Right cardiac atrium (tissue), 5 donors: Measurements from ENCODE around the gene ESD. TPM values are rescaled to one million over a fixed set of nuclear protein-coding genes. Genes with fewer than 3 reads are reported as not detected.
"Not testable (repeated sequence)": the region's sequence is repeated elsewhere in the genome, so short reads cannot be mapped to it uniquely, and the experiment has no call there.

ENCODE experiments used
- ATAC-seq, 2 donors: fragments of 200-7000 bp; cut with Tn5 transposase; one replicate each; pipeline versions ENCODE4 v1.8.0 to v1.9.1; 2020; ENCODE audit warnings: moderate library complexity in 2 of 2, mild to moderate bottlenecking in 1 of 2
- DNase-seq, 3 donors: peaks; one replicate each; pipeline ENCODE4 v3.0.0-alpha.2; 2020
- H3K27ac ChIP-seq: one replicate; pipeline ENCODE4 v1.5.1; 2013; ENCODE audit warnings: mild to moderate bottlenecking, low read length, control low read depth, moderate library complexity
- H3K27me3 ChIP-seq: one replicate; pipeline ENCODE4 v1.6.1; 2013; ENCODE audit not compliant: control insufficient read depth, insufficient read depth
- H3K4me1 ChIP-seq: one replicate; pipeline ENCODE4 v1.6.1; 2013; ENCODE audit warnings: low read length; ENCODE audit not compliant: control insufficient read depth, insufficient read depth
- H3K4me3 ChIP-seq: one replicate; pipeline ENCODE4 v1.5.1; 2013; ENCODE audit warnings: low read length, control low read depth
- H3K9me3 ChIP-seq: one replicate; pipeline ENCODE4 v1.6.1; 2013; ENCODE audit warnings: low read length; ENCODE audit not compliant: control insufficient read depth
- WGBS: extraction: QIAGEN DNeasy Blood & Tissue Kit; methylation state at CpG from one replicate; pipeline ENCODE4 v1.1.7; 2013; 5-methylcytosine and 5-hydroxymethylcytosine counted together
- intact Hi-C, 4 donors: fragments of 100-400 bp; cut with DNase I; formaldehyde crosslinking; loops; one replicate each; pipeline versions ENCODE4 v1.11.0 to v1.14.0; 2022 to 2023
- polyA plus RNA-seq: library from polyadenylated mRNA; stranded (reverse); fragments of 200-250 nt; gene quantifications from one replicate; pipeline ENCODE4 v1.2.3, GENCODE V29; 2013
- total RNA-seq, 4 donors: library from RNA; stranded (reverse); fragmentation: NEBNext Ultra II Directional; extraction: Animal tissue kit (Norgen Biotek cat#: 25700); gene quantifications; one replicate each; pipeline ENCODE4 v1.2.1, GENCODE V29; 2021
- donor health status: healthy with polysubstance abuse.
- donor health status: DM: no; HTN: yes; CAD: no.
- donor health status: DM: no; HTN: no; CAD: no.
- donor health status: DM: no; HTN: yes; CAD: no; lungs with severe emphysema.
- donor health status: DM: yes; HTN: yes; CAD: no.

The ESD gene
- total and polyA plus RNA-seq, 5 donors: 99.7 to 147 (median 104) TPM

DNA sequence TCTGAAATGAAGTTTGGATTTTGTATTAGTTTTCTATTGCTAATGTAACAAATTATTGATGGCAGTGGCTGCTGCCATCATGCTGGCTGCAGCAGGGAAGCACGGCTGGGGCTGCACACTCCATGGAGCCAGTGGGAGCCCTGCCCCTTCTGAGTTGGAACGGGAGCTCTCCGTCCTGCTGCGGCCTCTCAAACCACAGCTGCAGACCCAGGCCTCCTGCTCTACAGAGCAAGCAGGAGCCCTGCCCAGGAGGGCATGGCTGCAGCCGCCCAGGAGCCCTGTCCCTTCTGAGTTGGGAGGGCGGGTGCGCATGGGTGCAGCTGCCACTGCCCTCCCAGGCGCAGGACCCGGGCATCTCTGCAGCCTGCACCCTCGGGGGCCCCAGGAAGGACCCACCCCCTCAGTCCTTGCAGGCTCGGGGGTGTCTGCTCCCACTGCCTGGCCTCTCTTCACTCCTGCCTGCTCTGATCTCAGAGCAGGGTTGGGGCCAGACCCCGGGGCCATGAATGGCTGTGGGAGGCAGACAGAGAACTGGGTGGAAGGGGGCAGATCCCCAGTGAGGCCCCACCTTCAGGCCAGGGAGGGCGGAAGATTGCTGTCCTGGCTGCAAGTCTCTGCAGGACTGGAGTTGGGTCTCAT, 21.0 kb upstream of the ESD start:
- no peak overlapping the region for H3K4me3 ChIP-seq
- DNase-seq (no peak), ATAC-seq (no peak)
- H3K27me3 ChIP-seq: no peaks in the 10 kb centered on the region
- 92% methylated on average over 13 of the region's 13 CpGs for WGBS
- no peaks in the 10 kb centered on the region for H3K4me1 ChIP-seq
- intact Hi-C loops: no loop called here
- no peak overlapping the region for H3K27ac ChIP-seq
- H3K9me3 ChIP-seq: no peaks in the 10 kb centered on the region

DNA sequence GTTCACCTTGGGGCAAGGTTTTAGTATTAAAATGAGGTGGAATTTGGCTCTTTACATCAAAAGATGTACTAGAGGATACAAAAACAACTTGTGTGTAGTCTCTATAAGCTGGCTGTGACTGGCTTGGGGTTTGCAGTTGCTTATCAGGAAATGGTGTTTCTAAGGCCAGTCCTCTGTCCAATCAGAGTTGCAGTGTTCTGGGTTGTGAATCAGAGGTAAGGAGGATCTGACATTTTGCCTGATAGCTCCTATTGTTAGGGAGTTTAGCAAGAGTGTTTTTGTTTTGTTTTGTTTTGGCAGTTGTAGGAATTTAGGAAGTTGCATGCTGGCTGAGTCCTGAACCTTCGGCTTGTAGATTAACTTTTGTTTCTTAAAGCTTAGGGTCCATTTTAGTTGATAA, 20.1 kb upstream of the ESD start:
- no peak for DNase-seq
- H3K9me3 ChIP-seq: no peaks in the 10 kb centered on the region
- ATAC-seq: peak; percentile 43 to 76
- H3K27me3 ChIP-seq: no peaks in the 10 kb centered on the region
- H3K4me3 ChIP-seq: no peak overlapping the region
- intact Hi-C loops: no loop called here
- 48% methylated on average over 1 of the region's 1 CpG for WGBS
- H3K27ac ChIP-seq: no peak overlapping the region
- no peaks in the 10 kb centered on the region for H3K4me1 ChIP-seq

DNA sequence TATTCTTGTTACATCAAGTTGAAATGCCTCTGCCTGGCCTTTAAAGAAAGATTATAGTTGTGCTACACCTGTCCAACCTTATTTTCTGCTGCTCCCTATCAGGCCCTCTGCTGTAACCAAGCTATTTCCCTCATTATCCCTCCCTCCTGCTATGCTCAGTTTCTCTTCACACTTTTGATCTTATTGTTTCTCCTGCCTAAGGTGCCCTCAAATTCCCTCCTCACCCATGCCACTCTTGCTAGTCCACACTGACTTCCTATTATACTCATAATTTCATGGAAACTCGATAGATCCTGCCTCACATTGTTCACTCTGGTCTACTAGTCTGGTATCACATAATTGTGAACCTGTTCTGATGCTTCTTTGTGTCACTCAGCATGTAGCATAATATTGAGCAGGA, 19.4 kb upstream of the ESD start:
- no peak overlapping the region for H3K4me3 ChIP-seq
- WGBS: 95% methylated on average over 1 of the region's 1 CpG
- H3K4me1 ChIP-seq: no peaks in the 10 kb centered on the region
- H3K27ac ChIP-seq: no peak overlapping the region
- no peak for DNase-seq
- no peaks in the 10 kb centered on the region for H3K9me3 ChIP-seq
- H3K27me3 ChIP-seq: no peaks in the 10 kb centered on the region
- intact Hi-C loops: no loop called here
- ATAC-seq: no peak

GRCh38 chr13:46812301-46812797, 15.4 kb upstream of the ESD start:
- Histone ChIP-seq H3K4me3 (no peak overlapping the region), H3K4me1 (no peaks in the 10 kb centered on the region), H3K9me3 (no peaks in the 10 kb centered on the region), H3K27ac (no peak overlapping the region), H3K27me3 (no peaks in the 10 kb centered on the region)
- no peak for DNase-seq
- intact Hi-C loops: no loop called here
- ATAC-seq: no peak

GRCh38 chr13:46810440-46810839, 13.5 kb upstream of the ESD start:
- 86% methylated on average over 5 of the region's 5 CpGs for WGBS
- ATAC-seq: no peak

GRCh38 chr13:46804921-46805320, 8.0 kb upstream of the ESD start:
- H3K4me1 ChIP-seq, H3K4me3 ChIP-seq, H3K9me3 ChIP-seq, DNase-seq, H3K27me3 ChIP-seq, H3K27ac ChIP-seq, intact Hi-C loops, ATAC-seq: not testable (repeated sequence)
- 70% methylated on average over 1 of the region's 1 CpG for WGBS

More at GRCh38 chr13:46810440-46810839, 13.5 kb upstream of the ESD start:
- no peaks in the 10 kb centered on the region for H3K9me3 ChIP-seq
- H3K27ac ChIP-seq: no peak overlapping the region
- H3K27me3 ChIP-seq: no peaks in the 10 kb centered on the region
- intact Hi-C loops: no loop called here
- H3K4me1 ChIP-seq: no peaks in the 10 kb centered on the region
- no peak overlapping the region for H3K4me3 ChIP-seq
- no peak for DNase-seq

GRCh38 chr13:46804391-46804815, 7.4 kb upstream of the ESD start:
- WGBS: 96% methylated on average over 3 of the region's 3 CpGs

GRCh38 chr13:46803586-46803985, 6.6 kb upstream of the ESD start:
- 92% methylated on average over 5 of the region's 5 CpGs for whole genome bisulfite sequencing
- intact Hi-C loops: no loop called here
- no peak overlapping the region for H3K27ac ChIP-seq
- no peak overlapping the region for H3K4me3 ChIP-seq
- H3K4me1 ChIP-seq: no peaks in the 10 kb centered on the region
- no peaks in the 10 kb centered on the region for H3K27me3 ChIP-seq
- no peak for DNase-seq
- ATAC-seq: no peak
- no peaks in the 10 kb centered on the region for H3K9me3 ChIP-seq

More at GRCh38 chr13:46804391-46804815, 7.4 kb upstream of the ESD start:
- no peaks in the 10 kb centered on the region for H3K4me1 ChIP-seq
- ATAC-seq (no peak), DNase-seq (no peak)
- H3K4me3 ChIP-seq: no peak overlapping the region
- H3K27ac ChIP-seq: no peak overlapping the region
- intact Hi-C loops: no loop called here
- no peaks in the 10 kb centered on the region for H3K9me3 ChIP-seq
- H3K27me3 ChIP-seq: no peaks in the 10 kb centered on the region

DNA sequence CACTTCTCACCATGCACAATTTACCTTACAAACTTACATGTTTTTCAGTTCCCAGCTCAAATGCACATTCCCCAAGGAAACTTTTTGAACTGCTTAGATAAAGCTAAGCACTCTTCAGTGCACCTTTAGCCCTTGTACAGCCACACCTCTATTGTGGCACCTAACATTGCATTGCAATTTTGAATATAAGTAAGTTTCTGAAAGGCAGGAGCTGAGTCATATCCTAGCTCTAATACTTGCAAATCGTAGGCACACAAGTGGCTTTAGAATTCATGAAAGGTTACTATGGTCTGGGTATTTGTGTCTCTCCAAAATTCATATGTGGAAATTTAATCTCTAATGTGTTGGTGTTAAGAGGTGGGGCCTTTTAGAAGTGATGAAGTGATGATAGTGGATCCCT, 4.9 kb upstream of the ESD start:
- no peak overlapping the region for H3K27ac ChIP-seq
- ATAC-seq (no peak), DNase-seq (no peak)
- no peak overlapping the region for H3K4me3 ChIP-seq
- no peaks in the 10 kb centered on the region for H3K27me3 ChIP-seq
- WGBS: 58% methylated on average over 1 of the region's 1 CpG
- intact Hi-C loops: no loop called here
- H3K9me3 ChIP-seq: no peaks in the 10 kb centered on the region
- no peaks in the 10 kb centered on the region for H3K4me1 ChIP-seq

DNA sequence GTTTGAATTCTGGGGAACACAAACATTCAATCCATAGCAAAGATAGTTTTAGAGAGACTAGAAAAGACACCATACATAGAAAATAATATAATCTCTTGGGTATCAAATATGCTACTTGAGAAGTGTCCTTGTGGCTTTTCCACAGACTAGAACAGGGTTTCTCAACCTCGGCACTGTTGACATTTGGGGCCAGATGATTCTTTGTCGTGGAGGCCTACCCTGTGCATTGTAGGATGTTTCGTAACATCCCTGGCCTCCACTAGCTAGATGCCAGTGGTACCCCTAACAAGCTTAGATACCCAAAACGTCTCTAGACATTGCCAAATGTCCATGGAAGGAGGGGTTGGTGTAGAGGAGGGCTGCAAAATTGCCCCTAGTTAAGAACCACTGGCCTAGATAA, 2.2 kb upstream of the ESD start:
- Histone ChIP-seq H3K9me3 (no peaks in the 10 kb centered on the region), H3K27ac (no peak overlapping the region), H3K27me3 (no peaks in the 10 kb centered on the region), H3K4me1 (peaks cover 4% of the 10 kb centered on the region), H3K4me3 (no peak overlapping the region)
- intact Hi-C loops: no loop called here
- ATAC-seq (no peak), DNase-seq (no peak)
- 82% methylated on average over 4 of the region's 4 CpGs for WGBS

DNA sequence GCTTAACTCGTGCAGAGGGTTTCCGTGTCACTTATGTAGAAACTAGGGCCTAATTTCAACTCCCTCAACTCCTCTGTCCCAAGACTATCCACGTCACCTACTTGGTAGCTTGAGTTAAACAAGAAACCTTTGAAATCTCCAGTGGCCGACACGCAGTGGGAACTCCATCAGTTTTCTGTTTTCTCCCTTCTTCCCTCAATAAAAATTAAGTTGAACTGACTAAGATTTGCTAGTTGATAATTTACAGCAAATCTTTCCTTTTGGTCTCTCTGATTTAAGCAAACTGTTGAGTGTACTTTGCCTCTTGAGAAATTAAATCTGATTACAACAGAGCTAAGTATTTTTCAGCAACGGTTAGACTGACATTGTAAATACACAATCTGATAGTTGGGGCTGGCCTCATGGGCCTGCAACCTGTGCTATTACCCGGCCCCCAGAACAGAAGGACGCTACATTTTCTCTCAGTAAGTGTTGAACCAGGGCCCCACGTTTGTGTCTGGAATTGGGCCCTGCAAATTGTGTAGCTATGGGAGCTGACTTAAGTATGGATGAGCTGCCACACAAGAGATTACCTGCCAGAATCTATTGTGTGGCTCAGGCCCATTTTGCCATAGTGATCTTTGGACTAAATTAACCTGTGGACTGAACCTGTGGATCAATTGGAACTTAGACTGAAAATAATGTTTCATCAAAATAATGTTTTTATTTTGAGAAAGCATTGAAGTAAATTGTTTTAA, 708 bp upstream of the ESD start:
- no peak for ATAC-seq
- intact Hi-C loops: no loop called here
- no peak for DNase-seq
- Histone ChIP-seq H3K9me3 (no peaks in the 10 kb centered on the region), H3K4me3 (peak overlapping the region; percentile 56), H3K27me3 (no peaks in the 10 kb centered on the region), H3K4me1 (peaks cover 4% of the 10 kb centered on the region), H3K27ac (peak overlapping the region; percentile 88)
- WGBS: 47% methylated on average over 9 of the region's 9 CpGs
